ENCODE data around the gene IL17C.
A peak's percentile ranks its signal among the peaks of the same experiment; 100 is the strongest.

IL17C gene

DNA sequence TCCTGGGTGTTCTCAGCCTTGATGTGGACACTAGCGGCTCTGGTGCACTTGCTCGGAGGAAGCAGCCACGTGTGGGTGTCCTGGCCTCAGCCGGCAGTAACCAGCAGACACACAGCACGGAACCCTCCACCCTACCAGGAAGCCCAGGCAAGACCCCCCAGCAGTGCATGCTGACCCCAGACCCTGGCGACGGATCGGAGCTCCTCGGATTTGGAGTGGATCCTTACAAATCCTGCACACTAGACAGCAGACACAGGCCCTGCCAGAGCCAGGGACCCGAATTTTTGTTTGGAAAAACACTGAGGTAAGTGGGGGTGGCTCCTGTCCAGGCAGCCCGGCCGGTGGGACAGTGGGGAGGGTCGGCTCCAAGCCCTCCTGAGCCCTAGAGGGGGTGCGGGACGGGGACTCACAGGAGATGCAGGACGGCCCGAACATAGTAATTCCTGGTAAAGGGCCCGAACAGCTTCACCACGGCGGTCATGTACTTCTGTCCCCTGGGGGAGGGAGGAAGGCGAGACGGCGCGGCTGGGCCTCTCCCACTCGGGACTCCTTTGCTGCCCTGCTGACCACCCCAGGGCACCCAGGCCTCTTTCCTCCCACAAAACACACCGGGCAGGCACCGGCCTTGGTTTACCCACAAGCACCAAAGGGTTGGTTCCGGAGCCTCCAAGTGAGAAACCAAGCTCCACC, 8.1 kb downstream of the IL17C start:
- Histone ChIP-seq H3K4me3 (ENCODE audit: low read depth, low read length) (no peak overlapping the region), H3K36me3 (replicated peaks) (peaks cover 16% of the 10 kb centered on the region), H3K27me3 (replicated peaks) (no peaks in the 10 kb centered on the region), H3K27ac (no peak overlapping the region)
- in situ Hi-C loops (cut with HindIII; ENCODE audit: low pct_ligation_motif_present, low sequenced_read_pairs): no loop called here
- TF ChIP-seq, protein P1, sequence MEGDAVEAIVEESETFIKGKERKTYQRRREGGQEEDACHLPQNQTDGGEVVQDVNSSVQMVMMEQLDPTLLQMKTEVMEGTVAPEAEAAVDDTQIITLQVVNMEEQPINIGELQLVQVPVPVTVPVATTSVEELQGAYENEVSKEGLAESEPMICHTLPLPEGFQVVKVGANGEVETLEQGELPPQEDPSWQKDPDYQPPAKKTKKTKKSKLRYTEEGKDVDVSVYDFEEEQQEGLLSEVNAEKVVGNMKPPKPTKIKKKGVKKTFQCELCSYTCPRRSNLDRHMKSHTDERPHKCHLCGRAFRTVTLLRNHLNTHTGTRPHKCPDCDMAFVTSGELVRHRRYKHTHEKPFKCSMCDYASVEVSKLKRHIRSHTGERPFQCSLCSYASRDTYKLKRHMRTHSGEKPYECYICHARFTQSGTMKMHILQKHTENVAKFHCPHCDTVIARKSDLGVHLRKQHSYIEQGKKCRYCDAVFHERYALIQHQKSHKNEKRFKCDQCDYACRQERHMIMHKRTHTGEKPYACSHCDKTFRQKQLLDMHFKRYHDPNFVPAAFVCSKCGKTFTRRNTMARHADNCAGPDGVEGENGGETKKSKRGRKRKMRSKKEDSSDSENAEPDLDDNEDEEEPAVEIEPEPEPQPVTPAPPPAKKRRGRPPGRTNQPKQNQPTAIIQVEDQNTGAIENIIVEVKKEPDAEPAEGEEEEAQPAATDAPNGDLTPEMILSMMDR (IDR thresholded peaks at IDR 0.05; ENCODE audit: low read depth, low read length, missing control alignments): no peak
- no peak for DNase-seq

DNA sequence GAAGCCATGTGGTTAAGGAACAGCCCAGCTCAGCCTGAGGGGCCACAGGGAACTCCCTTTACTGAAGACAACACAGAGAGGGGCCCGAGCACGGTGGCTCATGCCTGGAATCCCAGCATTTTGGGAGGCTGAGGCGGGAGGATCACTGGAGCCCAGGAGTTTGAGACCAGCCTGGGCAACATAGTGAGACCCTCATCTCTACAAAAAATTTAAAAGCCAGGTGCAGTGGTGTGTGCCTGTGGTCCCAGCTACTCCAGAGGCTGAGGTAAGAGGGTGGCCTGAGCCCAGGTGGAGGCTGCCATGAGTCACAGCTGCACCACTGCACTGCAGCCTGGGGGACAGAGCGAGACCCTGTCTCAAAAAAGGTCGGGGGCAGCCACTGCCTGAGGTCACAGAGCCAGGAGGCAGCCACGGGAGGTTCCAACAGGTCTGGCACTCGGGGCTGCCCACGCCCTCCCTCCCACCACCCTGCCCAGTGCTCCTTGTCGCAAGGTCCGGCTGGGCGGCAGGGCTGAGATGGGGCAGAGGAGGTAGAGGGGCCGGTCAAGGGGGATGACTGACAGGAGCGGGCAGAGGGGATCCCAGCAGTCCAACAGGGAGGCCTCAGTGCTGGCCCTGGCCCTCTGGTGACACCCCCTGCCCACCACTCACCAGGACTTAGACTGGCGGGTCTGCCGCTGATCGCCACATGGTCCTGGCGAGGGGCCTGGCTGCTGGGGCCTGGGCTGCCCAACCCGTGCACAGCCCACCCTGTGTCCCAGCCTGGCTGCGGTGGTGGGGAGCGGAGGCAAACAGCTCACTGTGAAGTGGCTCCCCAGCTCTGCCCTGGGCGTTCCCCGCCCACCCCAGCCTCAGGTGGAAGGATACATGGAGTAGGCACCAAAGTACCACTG, 9.1 kb downstream of the IL17C start:
- no peak for DNase-seq
- in situ Hi-C loops (cut with HindIII; ENCODE audit: low pct_ligation_motif_present, low sequenced_read_pairs): no loop called here
- TF ChIP-seq, protein P1 (IDR thresholded peaks at IDR 0.05; ENCODE audit: low read depth, low read length, missing control alignments): no peak
- Histone ChIP-seq H3K4me3 (ENCODE audit: low read depth, low read length) (no peak overlapping the region), H3K27ac (no peak overlapping the region), H3K27me3 (replicated peaks) (no peaks in the 10 kb centered on the region), H3K36me3 (replicated peaks) (peaks cover 16% of the 10 kb centered on the region)

DNA sequence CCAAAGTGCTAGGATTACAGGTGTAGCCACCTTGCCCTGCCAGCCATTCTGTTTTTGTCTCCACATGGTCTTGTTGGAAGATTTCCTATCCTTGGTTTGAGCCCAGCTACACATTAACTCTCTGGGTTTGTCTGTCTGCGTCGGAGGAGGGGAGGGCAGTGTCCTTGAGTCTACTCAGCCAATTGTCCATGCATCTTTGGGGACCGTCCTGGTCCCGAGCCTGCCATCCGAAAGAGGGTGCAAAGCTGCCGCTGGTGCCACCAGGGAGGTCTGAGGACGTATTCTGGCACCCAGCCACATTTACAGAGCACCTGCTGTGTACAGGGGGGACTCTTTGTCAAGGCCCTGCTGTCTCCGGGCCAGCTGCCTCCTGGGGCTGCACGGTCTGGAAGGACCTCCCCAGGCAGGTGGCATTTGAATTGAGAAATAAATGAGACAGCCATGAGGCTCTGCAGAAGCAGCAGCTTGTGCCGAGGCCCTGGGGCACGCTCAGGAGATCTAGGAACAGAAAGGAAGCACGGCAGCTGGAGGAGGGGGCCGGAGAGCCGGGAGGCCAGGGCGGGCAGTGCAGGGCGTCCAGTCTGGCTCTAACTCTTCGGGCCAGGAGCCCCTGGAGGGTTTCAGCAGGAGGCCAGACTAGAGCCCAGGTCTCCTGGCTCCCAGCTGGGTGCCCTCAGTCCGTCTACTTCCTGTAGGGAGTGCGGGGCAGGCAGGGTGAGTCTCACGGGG, 11.0 kb downstream of the IL17C start:
- Histone ChIP-seq H3K4me3 (ENCODE audit: low read depth, low read length) (peak overlapping the region; percentile 81), H3K27me3 (replicated peaks) (no peaks in the 10 kb centered on the region), H3K36me3 (replicated peaks) (peaks cover 28% of the 10 kb centered on the region), H3K27ac (peak overlapping the region; percentile 88)
- in situ Hi-C loops (cut with HindIII; ENCODE audit: low pct_ligation_motif_present, low sequenced_read_pairs): no loop called here
- no peak for DNase-seq
- TF ChIP-seq, protein P1 (IDR thresholded peaks at IDR 0.05; ENCODE audit: low read depth, low read length, missing control alignments): no peak

DNA sequence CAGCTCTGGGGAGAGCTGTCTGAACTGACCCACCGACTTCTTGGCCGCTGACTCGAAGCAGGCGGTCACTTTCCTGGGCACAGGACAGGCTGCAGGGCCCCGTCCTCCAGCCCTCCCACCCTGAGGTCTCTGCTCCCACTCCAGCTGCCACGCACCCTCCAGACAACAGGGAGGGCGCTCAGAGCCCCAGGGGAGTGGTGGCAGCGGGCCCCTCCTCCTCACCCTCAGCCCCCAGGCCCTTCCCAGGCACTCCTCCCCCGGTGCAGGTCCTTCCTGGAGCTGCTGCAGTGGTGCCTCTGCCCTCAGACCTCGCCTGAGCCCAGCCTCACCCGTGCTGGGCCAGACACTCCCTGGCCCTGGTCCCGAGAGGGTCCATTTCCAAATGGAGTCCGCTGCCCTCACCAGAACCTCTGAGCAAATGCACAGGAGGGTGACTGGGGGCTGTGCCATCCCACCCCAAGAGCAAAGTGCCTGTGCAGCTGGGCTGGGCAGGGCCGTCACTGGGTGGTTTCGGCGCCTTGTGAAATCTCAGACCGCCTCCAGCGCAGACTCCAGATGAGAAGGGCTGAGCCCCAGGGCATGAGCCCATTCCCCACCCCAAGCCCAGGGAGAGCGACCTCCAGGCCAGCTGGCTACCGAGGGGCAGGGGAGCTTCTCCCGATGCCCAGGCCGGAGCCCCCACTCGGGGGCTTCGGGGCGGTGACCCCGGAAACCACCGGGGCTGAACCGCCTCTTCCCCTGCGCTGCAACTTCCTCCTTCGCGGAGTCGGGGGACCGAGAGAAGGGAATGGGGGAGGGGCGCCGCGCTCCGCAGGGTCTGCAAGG, 11.8 kb downstream of the IL17C start:
- peak overlapping the region; percentile 81 for H3K4me3 ChIP-seq (ENCODE audit: low read depth, low read length)
- in situ Hi-C loops (cut with HindIII; ENCODE audit: low pct_ligation_motif_present, low sequenced_read_pairs): no loop called here
- peaks cover 35% of the 10 kb centered on the region for H3K36me3 ChIP-seq (replicated peaks)
- TF ChIP-seq, protein P1 (IDR thresholded peaks at IDR 0.05; ENCODE audit: low read depth, low read length, missing control alignments): no peak
- H3K27me3 ChIP-seq (replicated peaks): no peaks in the 10 kb centered on the region
- no peak for DNase-seq
- H3K27ac ChIP-seq: peak overlapping the region; percentile 88

DNA sequence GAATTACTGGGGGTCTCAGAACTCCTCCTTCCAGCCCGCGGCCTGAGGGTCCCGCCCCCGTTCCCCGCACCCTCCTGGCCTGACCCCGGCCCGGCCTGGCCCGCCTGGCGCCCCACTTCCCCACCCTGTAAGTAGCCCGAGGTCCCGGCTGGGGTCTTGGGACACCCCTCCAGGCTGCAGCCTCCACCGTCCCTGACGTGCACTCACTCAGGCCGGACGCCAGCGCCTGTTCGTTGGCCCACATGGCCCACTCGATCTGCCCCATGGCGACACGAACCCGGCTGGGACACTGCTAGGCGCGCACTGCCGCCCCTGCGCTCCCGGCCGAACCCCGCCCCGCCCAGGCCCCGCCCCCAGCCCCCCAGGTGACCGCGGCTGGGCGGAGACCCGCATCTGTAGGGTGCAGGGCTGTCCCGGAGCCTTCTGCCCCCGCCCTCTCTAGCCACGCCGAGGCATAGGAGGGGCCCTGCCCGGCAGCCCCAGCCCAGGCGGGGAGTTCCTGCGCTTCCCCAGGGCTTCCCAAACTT, 12.4 kb downstream of the IL17C start, which contains the start of gene CYBA:
Gene CYBA (minus strand): TSS at position 305 of the 527 bp plus-strand sequence. CDS start 40 bp downstream, at position 265.
- peak within 1 kb of the TSS; percentile 81 for H3K4me3 ChIP-seq (ENCODE audit: low read depth, low read length)
- in situ Hi-C loops (cut with HindIII; ENCODE audit: low pct_ligation_motif_present, low sequenced_read_pairs): no loop called here

More for the DNA sequence above, 12.4 kb downstream of the IL17C start, which contains the start of gene CYBA:
- TF ChIP-seq, protein P1 (IDR thresholded peaks at IDR 0.05; ENCODE audit: low read depth, low read length, missing control alignments): no peak
- Histone ChIP-seq H3K27me3 (replicated peaks) (no peaks in the 10 kb centered on the region), H3K27ac (peak within 1 kb of the TSS; percentile 88), H3K36me3 (replicated peaks) (peaks cover 42% of the 10 kb centered on the region)
- peak; percentile 62 for DNase-seq

Measured in brain microvascular endothelial cell (primary cell).